C4-2B (cell line): ENCODE measurements around the gene GPR62.

Experiments used
- H3K27ac ChIP-seq: fragments of 450-650 bp; 2 replicates; pipeline ENCODE4 v1.5.1; 2017
- CTCF ChIP-seq: fragments of 450-650 bp; conservative IDR thresholded peaks from 2 replicates; pipeline ENCODE4 v1.5.1; 2017; ENCODE audit warnings: mild to moderate bottlenecking
- ZFX ChIP-seq: fragments of 450-650 bp; IDR thresholded peaks from 2 replicates; pipeline ENCODE4 v1.6.1; 2017

GPR62 gene

GRCh38 chr3:51966486-51966885 lies 11.3 kb downstream of the GPR62 start:
- H3K27ac ChIP-seq = peak overlapping the region; percentile 83
- TF ChIP-seq CTCF (no peak), ZFX (no peak)

GRCh38 chr3:51966922-51967383 lies 11.8 kb downstream of the GPR62 start:
- TF ChIP-seq ZFX (peak; percentile 40; the same call in 1 of the 2 replicates), CTCF (no peak)
- H3K27ac ChIP-seq = peak overlapping the region; percentile 83

GRCh38 chr3:51967384-51968169 lies 12.4 kb downstream of the GPR62 start, which contains the start of gene PCBP4:
PCBP4 (minus strand) TSS chr3:51967454; CDS start chr3:51961240, 6,214 bp downstream.
- H3K27ac ChIP-seq = peak within 1 kb of the TSS; percentile 83
- no peak for TF ChIP-seq CTCF
- TF ChIP-seq ZFX = no peak

- H3K27ac ChIP-seq = peak overlapping the region; percentile 83
- TF ChIP-seq ZFX = no peak
These were observed 13.1 kb downstream of the GPR62 start for GRCh38 chr3:51968170-51968775.

GRCh38 chr3:51968883-51969678 lies 13.9 kb downstream of the GPR62 start:
- peak overlapping the region; percentile 83 for H3K27ac ChIP-seq
- TF ChIP-seq ZFX (no peak), CTCF (no peak)

GRCh38 chr3:51969841-51970240 lies 14.7 kb downstream of the GPR62 start:
- H3K27ac ChIP-seq = no peak overlapping the region
- no peak for TF ChIP-seq CTCF
- TF ChIP-seq ZFX = no peak

- H3K27ac ChIP-seq = peak overlapping the region; percentile 4
These were observed 15.6 kb downstream of the GPR62 start for GRCh38 chr3:51970606-51971300.

More at GRCh38 chr3:51970606-51971300, 15.6 kb downstream of the GPR62 start:
- TF ChIP-seq ZFX = no peak
- TF ChIP-seq CTCF = no peak
